Stimulated activated naive CD8-positive, alpha-beta T cell treated with anti-CD3 and anti-CD28 coated beads, Interleukin-15, Interleukin-2, amounts not matched to agents 100 U/mL and 50 U/mL, for 24 hours (primary cell): ENCODE measurements around the gene EFS.
"Not testable (repeated sequence)": the region's sequence is repeated elsewhere in the genome, so short reads cannot be mapped to it uniquely, and the experiment has no call there.

Experiments used
- ATAC-seq: fragments of 150-1000 bp; cut with Tn5 transposase; one replicate; pipeline ENCODE4 v1.10.0; 2021
- DNase-seq: peaks from one replicate; pipeline ENCODE4 v3.0.0; 2021

Gene EFS, protein sequence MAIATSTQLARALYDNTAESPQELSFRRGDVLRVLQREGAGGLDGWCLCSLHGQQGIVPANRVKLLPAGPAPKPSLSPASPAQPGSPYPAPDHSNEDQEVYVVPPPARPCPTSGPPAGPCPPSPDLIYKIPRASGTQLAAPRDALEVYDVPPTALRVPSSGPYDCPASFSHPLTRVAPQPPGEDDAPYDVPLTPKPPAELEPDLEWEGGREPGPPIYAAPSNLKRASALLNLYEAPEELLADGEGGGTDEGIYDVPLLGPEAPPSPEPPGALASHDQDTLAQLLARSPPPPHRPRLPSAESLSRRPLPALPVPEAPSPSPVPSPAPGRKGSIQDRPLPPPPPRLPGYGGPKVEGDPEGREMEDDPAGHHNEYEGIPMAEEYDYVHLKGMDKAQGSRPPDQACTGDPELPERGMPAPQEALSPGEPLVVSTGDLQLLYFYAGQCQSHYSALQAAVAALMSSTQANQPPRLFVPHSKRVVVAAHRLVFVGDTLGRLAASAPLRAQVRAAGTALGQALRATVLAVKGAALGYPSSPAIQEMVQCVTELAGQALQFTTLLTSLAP

DNA sequence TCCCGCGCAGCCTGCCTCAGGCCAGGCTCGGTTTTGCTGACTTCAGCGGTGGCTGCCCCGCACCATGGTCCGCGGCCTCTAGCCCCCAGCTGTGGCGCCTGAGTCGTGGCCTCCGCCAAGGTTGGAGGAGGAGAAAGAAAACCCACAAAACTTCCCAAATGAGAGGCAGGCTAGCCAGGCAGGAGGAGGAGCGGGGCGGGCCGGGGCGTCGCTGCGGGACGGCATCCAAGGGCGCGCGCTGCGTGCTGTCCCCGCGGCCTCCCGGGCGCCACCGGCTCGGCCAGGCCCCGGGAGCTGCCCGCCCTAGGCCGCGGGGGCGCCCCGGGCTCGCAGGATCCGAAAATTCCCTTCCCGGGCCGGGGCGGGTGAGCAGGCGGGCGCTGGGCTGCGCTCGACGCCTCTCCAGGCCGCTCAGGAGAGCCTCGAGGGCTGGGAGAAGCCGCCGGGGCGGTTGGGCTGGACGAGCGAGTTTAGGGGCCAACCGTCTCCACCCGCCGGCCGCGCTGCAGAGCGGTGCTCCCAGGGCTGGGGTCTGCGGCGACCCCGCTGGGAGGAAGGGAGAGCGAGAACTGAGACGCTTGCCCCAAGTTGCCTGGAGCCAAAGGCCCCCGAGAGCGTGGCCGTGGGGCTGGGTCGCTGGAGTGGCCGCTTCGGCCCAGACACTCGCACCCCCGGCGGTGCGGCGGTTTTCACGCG, at the start of gene EFS:
EFS (minus strand) TSS at position 137 of the 696 bp plus-strand sequence. CDS start 147 bp downstream, outside the sequence.
- no peak for DNase-seq
- ATAC-seq: no peak

DNA sequence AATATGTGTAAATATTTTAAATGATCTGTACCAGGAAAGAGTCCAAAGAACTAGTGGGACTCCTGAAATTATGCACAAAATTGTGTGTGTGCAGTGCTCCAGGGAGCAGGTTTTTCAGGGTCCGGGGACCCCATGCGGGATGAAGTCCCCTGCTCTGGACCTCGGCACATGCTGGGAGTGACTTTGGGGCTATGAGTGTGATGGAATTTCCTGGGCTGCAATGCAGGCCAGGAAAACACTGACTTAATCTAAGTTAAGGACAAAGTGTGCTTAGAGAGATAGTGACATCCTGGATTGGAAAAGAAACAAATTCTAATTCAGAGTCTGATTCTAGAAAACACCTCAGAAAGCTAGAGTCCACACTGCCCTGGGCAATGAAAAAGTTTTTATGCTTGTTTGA, 49.3 kb upstream of the EFS start:
- no peak for ATAC-seq

DNA sequence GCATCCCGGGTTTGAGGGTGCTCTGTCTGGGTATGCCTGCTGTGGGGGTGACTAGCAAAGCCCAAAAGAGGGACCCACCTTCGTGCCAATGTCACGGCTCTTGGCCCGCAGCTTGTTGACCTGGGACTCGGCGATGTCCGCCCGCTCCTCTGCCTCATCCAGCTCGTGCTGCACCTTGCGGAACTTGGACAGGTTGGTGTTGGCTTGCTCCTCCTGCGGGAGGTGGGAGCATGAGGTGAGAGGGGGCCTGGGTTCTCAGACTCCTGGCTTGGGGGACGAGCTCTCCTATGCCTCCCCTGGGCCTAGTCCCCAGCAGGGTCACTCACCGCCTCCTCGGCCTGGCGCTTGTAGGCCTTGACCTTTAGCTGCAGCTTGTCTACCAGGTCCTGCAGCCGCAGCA, 48.7 kb upstream of the EFS start:
- ATAC-seq (no peak), DNase-seq (no peak)

More for the DNA sequence above, 49.3 kb upstream of the EFS start:
- no peak for DNase-seq

DNA sequence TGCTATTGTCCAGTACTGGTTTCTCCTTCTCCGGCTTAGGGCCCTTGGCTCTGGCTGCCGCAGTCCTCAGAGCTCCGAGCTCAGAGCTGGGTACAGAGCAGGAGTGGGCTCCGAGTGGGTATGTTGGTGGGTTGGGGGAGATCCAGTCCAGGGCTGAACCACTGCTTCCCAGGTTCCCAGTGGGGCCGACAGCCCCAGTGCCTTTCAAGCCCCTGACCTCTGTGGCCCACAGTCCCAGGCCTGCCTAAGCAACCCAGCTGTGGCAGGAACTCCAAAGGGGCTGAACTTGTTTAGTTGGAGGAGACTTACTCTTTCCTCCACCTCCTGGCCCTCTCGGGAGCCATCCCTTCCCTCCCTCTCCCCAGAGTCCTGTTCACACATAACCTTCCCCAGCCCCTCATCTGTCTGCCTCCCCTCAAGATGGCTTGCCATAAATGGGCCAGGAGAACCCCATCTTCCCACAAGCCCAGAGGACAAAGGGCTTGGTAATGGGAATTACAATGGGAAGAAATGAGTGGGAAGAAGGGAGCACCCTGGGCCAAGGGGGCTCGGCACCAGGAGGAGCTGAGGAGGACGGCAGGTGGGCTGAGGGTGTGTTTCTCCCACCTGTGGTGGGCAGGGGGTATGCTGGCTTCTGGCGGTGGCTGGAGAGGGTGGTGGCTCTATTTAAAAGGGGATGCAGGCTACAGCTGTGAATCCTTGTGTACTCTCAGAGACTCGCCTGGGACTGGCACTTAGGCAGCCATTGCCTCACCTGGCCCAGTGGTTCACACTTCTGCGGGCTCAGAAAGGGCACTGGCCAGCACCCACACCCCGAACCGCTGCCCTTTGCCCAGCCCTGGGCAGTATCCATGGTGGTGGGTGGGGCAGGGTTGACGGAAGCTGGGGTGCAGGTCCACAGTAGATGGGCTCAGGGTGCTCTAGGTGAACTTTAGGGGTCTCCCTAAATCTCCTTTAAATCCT, 46.9 kb upstream of the EFS start:
- ATAC-seq (no peak), DNase-seq (no peak)

DNA sequence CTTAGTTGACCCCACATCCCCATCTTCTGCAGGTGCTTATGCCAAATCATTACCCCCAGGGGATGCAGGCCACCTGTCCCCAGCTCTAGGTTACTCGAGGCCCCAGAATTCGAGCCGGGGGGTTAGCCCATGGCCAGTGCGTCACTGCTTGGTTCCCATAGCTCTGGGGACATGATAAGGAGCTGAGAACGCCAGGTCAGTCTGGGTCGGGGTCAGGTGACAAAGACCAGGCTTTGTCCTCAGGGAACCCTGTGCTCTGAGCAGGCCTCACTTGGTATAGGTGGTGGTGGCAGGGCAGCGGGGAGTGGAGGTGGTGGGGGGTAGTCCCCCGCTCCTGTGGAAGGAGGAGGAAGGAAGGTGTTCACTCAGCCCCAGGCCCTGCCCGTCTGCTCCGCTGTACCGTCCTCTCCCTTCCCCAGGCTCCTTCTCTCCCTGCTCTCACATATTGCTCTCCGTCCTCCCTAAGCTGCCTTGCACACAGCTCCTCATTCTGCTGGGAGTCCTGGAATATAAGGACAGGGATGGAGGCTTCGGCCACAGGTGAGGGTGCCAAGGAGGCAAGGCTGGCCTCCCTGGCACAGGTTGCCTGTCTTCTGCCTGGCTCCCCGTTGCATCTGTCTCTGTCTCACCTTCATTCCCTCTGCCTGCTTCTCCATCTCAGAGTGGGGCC, 45.1 kb upstream of the EFS start:
- DNase-seq: no peak
- no peak for ATAC-seq

DNA sequence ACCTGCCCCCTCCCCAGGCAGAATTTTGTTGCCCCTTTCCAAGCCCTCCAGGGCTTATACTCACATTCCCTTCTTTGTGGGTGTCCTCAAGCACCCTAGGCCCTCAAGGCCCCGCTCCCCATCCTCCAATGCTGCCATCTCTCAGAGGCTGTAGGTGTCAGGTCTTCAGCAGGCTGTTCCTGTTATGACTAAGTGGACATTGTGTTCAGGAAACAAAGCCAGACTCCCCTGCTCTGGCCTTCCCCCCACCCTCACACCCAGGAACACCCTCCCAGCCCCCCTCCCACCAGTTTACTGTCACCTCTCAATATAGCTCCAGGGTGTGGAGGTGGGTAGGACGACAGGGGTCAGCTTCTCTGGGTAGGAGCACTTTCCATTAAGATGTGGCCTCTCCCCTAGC, 44.5 kb upstream of the EFS start:
- ATAC-seq (no peak), DNase-seq (no peak)

DNA sequence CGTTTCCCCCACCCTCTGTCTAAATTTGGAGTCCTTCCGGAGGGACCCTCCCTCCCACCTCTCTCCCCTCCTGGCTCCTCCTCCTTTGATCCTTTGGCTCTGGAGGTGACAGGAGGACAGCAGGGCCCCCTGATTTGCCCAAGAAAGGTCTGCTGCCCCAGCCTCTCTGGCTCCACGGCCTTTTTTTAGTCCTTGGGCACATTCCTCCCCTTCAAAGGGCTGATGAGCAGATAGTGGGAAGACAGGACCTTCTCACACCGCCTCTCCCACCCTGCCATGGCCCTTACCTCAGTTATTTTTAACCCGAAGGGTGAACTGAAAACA, 43.3 kb upstream of the EFS start:
- ATAC-seq (no peak), DNase-seq (no peak)

DNA sequence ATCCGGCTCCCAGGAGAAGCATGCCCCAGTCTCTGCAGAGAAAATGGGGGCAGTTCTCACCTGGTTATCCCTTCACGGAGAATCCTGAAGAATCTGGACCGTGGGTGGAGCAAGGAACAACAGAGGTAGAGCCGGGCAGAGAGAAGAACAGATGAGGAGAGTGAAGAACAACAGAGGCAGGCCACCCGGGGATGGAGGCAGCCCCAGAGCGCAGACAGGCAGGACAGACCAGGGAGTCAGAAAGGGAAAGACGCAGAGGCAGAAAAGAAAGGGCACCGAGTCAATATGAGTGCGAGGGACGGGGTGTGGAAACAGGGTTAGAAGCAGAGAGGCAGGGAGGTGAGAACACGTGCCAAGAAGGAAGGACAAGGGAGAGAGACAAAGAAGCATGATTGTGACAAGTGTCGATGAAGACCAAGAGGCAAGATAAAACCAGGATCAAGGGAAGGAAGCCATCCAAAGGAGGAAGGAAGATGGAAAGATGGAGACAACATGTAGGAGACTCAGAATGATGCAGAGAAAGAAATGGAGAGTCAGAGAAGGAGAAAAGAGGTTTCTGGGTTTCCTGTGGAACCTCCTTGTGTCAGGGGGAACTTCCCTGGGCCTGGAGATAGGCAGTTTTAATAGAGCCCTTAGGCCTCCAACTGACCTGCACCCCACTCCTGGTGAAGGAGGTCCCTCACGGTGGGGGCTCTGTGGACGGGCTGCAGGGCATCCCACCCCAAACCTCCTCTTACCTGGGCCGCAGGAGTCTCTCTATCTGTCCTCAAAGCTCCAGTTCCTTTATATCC, 42.7 kb upstream of the EFS start, which contains the start of gene MYH6:
MYH6 (minus strand) TSS at position 758 of the 791 bp plus-strand sequence. CDS start 1,050 bp downstream, outside the sequence.
- ATAC-seq (no peak), DNase-seq (no peak)

DNA sequence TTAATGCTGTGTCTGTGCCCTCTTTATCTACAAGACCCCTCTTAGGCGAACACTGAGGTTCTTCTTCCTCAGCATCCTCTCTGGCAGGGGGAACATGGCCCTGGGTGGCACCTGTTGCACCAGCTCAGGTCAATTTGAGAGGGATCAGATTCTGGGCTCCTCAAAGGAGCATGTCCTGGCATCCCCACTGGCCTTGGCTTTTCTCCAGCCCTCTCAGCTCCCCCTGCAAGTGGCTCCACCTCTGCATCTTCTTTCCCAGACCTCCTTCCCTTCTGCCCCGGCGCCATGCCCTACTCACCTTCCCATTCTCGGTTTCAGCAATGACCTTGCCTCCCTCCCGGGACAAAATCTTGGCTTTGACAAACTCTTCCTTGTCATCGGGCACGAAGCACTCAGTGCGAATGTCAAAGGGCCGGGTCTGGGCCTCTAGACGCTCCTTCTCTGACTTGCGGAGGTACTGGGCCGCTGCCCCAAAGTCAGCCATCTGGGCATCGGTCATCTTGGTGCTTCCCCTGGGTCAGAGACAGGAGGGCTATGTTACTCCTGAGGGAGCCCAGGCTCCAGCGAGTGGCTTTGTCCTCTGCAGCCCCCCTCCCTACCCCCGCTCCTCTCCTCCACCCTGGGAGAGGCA, 41.9 kb upstream of the EFS start:
- DNase-seq (no peak), ATAC-seq (no peak)

DNA sequence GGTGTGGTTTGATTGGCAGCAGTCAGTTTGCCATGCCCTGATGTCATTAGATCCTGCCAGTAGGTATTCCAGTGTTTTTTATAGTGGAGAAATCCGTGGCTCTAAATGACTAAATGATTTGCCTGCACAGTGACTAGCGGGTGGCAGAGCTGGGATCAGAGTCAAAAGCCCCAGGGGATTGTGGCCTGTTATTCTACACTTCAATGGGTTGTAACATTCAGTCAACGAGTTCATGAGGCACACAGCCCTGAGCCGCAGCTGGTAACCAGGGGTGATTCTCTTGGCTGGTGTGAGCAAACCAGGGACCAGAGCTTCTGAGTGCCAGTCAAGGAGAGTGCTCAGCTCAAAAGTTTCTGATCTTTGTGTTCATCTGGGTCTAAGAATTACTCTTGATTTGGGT, 41.3 kb upstream of the EFS start:
- no peak for DNase-seq
- no peak for ATAC-seq

DNA sequence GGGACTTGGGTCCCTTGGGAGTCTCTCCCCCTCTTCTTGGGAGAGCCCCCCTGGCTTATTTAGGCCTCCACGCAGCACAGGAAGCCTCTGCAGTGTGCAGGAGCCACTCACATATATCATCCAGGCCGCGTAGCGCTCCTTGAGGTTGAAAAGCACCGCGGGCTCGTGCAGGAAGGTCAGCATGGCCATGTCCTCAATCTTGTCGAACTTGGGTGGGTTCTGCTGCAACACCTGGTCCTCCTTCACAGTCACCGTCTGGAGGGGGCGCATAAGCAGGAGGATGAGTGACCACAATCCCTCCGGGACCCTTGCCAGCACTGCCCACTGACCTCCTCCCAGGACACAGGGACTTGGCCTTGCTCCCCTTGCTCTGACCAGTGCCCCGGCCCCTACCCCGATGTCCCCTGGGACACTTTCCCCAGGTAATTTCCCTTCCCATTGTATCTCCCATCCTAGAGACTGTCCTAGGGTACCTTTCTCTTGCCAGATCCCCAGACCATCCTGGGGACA, 40.6 kb upstream of the EFS start:
- no peak for ATAC-seq
- DNase-seq: no peak

DNA sequence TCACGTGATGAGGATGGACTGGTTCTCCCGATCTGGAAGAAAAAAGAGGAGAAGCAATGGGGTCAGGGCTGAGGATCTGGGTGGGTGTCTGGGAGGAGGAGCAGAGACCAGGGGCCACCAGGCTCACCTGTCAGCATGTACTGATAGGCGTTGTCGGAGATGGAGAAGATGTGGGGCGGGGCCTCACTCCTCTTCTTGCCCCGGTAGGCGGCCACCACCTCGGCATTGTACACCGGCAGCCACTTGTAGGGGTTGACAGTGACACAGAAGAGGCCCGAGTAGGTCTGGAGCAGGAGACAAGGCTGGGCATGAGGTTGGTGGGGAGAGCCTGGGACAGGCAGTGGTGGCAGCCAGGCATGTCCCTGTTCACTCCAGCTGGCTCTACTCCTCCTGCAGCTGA, 40.1 kb upstream of the EFS start:
- no peak for DNase-seq
- ATAC-seq: no peak

DNA sequence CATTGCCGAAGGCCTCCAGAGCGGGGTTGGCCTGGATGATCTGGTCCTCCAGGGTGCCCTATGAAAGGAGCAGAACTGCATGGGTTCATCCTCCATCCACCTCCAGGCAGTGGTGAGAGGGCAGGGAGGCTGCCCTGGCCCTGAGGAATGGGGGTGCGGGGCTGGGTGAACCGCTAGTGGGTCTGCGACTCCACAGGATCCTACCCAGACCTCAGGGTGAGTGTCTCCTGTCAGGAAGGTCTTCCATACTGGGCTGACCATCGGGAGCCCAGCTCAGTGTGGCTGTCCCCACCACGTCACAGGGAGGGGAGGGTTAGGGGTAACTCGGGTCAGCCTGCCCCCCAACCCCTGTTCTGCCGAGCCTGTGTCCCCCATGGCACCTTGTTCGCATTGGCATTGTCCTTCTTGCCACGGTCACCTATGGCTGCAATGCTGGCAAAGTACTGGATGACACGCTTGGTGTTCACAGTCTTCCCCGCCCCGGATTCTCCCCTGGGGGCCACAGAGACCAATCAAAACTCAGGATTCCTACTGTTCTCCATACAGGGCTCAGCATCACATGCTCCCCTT, 39.4 kb upstream of the EFS start:
- no peak for ATAC-seq

DNA sequence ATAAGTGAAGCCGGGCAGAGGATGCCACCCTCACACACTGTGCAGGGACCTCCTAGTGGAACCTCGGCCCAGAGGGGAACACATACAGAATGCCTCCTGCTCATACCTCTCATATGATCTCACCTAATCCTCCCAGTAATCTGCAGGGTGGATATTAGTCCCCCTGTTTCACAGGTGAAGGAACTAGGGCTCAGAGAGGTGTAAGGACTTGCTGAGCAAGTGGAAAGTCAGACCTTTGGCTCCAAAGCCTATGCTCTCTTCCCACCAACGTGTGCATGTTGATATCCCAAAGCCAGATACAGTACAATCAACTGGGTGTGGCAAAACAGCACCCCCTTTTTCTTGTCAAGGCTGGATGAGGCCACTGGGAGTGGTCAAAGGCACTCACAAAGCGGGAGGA, 38.9 kb upstream of the EFS start:
- DNase-seq (no peak), ATAC-seq (no peak)

More for the DNA sequence above, 39.4 kb upstream of the EFS start:
- no peak for DNase-seq

DNA sequence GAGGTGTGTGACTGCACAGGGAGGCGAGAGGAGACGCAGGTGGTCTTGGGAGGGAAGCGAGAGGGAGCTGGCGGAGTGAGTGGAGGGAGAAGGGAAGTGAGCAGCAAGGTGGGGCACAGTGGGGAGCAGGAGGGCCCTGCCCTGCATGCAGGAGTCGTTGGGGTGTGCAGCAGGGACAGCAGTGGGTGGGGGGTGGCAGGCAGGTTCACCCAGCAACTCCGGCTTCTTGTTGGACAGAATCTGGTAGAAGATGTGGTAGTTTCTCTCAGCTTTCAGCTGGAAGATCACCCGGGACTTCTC, 38.1 kb upstream of the EFS start:
- no peak for ATAC-seq

DNA sequence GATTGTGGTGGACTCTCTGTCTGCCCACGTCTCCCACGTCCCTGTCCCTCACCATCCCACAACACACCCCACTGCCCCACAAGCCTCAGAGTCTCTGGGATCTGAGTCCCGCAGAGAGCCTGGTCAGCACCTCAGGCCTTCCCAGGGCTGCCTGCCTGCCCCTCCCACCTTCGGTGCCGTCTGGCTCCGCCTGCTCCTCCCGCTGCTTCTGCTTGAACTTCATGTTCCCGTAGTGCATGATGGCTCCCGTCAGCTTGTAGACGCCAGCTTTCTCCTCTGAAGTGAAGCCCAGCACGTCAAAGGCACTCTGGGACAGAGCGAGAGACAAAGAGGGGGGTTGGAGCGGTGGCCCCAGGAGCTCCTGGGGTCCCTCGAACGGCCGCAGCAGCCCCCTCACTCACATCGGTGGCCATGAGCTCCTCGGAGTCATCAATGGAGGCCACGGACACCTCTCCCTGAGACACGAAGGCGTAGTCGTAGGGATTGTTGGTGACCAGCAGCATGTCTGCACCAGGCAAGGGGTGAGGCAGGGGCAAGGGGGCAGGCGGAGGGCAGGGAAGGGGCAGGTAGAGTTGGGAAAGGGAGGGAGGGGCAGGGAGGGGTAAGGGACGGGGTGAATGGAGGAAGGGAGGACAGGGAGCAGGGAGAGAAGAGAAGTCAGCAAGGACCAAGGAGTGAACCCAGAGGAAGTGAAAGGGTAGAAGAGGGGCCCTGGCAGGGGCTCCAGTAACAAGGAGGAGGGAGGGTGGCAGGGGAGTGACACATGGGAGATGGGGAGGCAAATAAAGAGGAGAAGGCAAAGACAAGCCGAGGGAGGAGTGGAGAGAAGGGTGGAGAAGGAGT, 37.5 kb upstream of the EFS start:
- ATAC-seq (no peak), DNase-seq (no peak)

More for the DNA sequence above, 38.1 kb upstream of the EFS start:
- no peak for DNase-seq

DNA sequence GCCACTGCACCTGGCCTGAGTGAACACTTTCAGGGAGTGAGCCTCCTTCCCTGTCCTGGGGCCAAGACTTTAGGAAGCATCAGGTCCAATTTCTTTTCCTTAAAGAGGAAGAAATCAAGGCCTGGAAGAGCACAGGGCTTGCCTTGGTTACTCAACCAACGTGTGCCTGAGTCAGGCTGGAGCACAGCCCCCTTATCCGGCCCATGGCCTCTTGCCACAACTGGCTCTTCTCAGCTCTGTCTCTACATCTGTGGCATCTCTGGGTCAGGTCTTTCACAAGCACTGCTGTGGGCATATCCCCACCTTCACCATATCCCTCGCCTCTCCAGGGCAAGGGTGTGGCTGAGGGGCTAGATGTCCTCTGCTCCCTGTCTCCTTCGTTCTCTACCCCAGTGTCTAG, 36.3 kb upstream of the EFS start:
- ATAC-seq: no peak

DNA sequence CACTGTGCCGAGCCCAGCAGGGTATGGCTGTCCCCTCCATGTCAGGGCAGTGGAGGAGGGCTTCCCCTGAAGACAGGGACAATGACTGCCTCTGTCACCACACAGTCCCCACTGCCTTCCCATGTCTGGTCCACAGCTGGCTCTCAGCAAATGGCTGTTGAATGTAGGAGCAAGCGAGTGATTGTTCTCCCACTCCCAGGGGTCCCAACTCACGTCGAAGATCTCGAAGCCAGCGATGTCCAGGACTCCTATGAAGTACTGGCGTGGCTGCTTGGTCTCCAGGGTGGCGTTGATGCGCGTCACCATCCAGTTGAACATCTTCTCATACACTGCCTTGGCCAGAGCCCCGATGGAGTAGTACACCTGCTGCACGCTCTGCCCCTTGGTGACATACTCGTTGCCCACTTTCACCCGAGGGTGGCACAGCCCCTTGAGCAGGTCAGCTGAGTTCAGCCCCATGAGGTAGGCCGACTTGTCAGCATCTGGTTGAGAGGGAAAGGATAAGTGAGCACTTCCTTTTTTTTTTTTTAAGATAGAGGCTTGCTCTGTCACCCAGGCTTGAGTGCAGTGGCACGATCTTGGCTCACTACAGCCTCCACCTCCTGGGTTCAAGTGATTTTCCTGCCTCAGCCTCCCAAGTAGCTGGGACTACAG, 35.7 kb upstream of the EFS start:
- not testable (repeated sequence) for DNase-seq, ATAC-seq

More for the DNA sequence above, 36.3 kb upstream of the EFS start:
- DNase-seq: no peak
